NB4 (cell line): ENCODE measurements around the gene CYP2A13.
"Not testable (repeated sequence)": the region's sequence is repeated elsewhere in the genome, so short reads cannot be mapped to it uniquely, and the experiment has no call there.

Experiments
- DNase-seq: peaks from one replicate; pipeline ENCODE4 v3.0.0; 2010; ENCODE audit warnings: low read depth
- H3K4me3 ChIP-seq: one replicate; pipeline ENCODE4 v1.5.1; 2011; ENCODE audit warnings: mild to moderate bottlenecking, low read depth, low read length, moderate library complexity
- MYC ChIP-seq: IDR thresholded peaks from 2 replicates; pipeline ENCODE4 v1.6.1; 2011; ENCODE audit warnings: low read depth, low read length
- POLR2A ChIP-seq: IDR thresholded peaks from 2 replicates; pipeline ENCODE4 v1.6.1; 2011; ENCODE audit warnings: mild to moderate bottlenecking; ENCODE audit not compliant: insufficient read length; ENCODE audit errors: extremely low read depth
- TF ChIP-seq, protein P1 (sequence below): IDR thresholded peaks from 2 replicates; pipeline ENCODE4 v1.6.1; 2011; ENCODE audit warnings: low read depth, low read length
- TF ChIP-seq, protein P2 (sequence below): IDR thresholded peaks from one replicate; pipeline ENCODE4 v1.5.1; 2012; ENCODE audit warnings: low read depth, low read length

Gene CYP2A13

DNA sequence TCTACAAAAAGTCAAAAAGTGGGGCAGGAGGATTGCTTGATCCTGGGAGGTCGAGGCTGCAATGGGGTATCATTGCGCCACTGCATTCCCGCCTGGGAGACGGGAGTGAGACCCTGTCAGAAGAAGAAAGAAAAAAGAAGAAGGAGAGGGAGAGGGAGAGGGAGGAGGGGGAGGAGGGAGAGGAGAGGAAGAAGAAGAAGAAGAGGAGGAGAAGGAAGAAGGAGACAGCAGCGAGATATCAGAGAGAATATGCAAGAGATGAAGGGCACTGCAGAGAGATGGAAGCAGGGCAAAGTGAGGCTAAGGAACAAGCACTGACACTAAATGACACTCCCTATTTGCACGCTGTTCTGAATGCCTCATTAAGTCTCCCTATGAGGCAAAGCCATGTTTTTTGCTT is 40.4 kb downstream of the CYP2A13 start:
- TF ChIP-seq, protein P1, sequence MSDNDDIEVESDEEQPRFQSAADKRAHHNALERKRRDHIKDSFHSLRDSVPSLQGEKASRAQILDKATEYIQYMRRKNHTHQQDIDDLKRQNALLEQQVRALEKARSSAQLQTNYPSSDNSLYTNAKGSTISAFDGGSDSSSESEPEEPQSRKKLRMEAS = no peak
- TF ChIP-seq MYC (no peak), POLR2A (no peak)
- TF ChIP-seq, protein P2, sequence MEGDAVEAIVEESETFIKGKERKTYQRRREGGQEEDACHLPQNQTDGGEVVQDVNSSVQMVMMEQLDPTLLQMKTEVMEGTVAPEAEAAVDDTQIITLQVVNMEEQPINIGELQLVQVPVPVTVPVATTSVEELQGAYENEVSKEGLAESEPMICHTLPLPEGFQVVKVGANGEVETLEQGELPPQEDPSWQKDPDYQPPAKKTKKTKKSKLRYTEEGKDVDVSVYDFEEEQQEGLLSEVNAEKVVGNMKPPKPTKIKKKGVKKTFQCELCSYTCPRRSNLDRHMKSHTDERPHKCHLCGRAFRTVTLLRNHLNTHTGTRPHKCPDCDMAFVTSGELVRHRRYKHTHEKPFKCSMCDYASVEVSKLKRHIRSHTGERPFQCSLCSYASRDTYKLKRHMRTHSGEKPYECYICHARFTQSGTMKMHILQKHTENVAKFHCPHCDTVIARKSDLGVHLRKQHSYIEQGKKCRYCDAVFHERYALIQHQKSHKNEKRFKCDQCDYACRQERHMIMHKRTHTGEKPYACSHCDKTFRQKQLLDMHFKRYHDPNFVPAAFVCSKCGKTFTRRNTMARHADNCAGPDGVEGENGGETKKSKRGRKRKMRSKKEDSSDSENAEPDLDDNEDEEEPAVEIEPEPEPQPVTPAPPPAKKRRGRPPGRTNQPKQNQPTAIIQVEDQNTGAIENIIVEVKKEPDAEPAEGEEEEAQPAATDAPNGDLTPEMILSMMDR = no peak
- no peak overlapping the region for H3K4me3 ChIP-seq
- DNase-seq = no peak

DNA sequence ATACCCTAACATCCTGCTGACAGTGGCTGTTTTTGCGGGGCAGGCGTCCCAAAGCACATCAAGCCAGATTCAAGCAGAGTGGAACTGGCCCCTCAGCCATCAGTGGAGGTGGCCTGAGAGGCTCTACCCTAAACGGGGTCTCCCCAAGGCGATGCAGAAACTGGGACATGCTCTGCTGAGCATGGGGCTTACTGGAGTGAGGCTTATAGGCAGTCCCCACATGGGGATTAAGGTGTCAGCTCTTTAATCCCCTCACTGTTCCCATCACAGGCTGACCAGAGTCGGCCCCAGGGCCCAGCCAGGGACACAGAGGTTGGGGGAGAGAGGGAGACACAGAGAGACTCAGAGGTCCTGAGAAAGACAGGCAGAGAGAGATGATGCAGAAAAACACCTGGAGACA is 42.9 kb downstream of the CYP2A13 start:
- TF ChIP-seq, protein P1 = no peak
- no peak for TF ChIP-seq POLR2A
- TF ChIP-seq, protein P2 = no peak
- TF ChIP-seq MYC = no peak
- DNase-seq = no peak
- no peak overlapping the region for H3K4me3 ChIP-seq

DNA sequence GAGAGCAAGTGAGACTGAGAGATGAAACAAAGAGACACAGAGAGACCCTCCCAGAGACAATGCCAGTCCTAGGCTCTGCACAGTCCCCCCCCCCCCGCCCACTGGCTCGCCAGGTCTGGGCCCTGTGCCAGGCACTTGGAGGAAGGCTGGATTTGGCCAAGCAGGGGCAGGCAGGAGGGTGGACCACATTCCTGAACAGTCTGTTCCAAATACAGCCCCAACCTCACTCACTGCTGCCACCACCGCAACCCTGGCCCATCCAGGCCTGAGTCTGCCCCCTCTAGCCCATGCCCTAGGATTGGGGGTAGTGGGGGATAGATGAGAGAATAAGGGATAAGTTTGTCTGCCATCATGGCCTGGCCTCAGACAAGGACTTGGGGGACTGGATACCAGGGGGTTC is 45.0 kb downstream of the CYP2A13 start:
- TF ChIP-seq, protein P1 = no peak
- DNase-seq = no peak
- H3K4me3 ChIP-seq = no peak overlapping the region

DNA sequence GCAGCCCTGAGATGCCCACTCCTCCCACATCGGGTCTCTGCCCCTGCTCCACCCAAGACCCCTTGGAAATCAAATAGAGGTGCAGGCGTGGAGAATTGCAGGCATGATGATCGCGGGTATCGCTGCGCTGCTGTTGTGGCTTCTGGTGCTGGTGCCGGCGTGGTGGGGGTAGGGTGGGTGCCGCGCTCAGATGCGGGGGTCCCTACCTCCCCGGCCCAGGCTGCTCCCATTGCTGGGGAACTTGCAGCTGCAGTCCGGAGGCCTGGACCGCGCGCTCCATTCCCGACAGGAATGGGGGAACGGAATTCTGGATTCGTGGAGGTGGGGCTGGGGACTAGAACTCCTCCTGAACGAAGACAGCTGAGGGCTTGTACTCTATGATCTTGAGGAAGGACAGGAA is 46.4 kb downstream of the CYP2A13 start:
- TF ChIP-seq POLR2A (no peak), MYC (no peak)
- TF ChIP-seq, protein P2 = no peak
- TF ChIP-seq, protein P1 = no peak
- H3K4me3 ChIP-seq = no peak overlapping the region
- DNase-seq = no peak

DNA sequence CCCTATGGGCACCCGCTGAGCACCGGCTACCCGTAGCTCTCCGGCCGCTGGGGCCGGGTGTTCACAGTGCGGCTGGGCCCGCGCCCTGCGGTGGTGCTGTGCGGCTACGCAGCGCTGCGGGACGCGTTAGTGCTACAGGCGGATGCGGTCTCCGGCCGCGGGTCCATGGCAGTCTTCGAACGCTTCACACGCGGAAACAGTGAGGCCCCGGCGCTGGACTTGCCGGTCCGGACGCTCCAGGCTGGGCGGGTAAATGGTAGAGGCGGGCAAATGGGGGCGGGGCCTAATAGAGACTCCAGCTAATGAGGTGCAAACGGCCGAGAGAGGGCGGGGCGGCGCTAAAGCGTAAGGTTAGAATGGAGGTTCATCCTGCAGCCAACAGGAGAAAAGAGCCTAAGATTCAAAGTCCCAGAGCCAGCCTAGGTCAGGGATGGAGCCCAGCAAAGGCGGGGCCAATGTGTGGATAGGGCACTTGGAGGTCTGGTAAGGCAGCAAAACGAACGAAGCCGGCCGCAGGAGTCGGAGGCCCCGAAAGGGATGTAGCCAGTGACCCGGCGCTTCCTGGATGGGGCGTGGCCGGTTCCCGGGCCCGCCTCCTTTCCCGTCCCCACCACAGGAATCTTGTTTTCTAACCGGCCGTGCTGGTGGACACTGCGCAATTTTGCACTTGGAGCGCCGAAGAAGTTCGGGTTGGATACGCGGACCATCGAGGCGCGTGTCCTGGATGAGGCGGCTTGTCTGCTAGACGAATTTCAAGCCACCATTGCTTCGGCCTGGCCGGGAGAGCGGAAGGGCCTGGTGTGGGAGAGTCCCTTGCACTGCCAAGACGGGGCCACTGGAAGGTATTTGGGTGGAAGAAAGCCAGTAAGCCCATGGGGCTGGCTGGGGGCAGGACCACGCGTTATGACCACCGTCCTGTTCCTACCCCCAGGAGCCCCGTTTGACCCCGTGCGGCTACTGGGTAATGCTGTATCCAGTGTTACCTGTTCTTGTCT is 47.4 kb downstream of the CYP2A13 start:
- DNase-seq = peak; percentile 27
- not testable (repeated sequence) for H3K4me3 ChIP-seq

DNA sequence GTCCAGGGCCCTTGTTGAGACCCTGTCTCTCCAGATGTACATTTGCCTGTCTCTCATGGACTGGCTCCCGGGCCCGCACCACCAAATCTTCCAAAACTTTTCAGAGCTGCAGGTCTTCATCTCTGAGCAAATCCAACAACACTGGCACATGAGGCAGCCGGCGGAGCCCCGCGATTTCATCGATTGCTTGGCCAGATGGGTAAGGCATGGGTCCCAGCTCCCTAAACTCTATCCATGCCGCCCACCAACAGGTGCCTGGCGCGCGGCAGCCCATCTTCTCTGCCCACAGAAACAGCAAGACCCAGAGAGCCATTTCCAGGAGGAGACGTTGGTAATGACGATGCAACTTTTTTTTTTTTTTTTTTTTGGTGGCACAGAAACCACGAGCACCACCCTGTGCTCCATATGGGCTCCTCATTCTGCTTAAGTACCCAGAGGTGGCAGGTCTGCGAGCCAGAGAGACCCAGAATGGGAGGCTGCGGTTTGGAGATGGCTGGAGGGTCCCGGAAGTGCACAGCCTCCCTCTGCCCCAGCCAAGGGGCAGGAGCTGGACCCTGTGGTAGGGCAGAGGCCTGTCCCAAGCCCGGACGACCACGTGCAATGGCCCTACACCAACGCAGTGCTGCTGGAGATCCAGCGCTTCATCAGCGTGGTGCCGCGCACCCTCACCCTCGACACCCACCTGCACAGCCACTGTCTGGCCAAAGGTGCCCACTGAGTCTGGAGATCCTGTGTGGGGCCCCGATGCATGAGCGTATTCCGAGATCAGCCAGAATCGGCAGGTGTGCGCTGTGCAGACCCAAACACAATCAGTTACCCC is 48.6 kb downstream of the CYP2A13 start:
- H3K4me3 ChIP-seq = no peak overlapping the region
- no peak for DNase-seq

More for the DNA sequence above, 48.6 kb downstream of the CYP2A13 start:
- TF ChIP-seq MYC (no peak), POLR2A (no peak)
- TF ChIP-seq, protein P1 = no peak
- TF ChIP-seq, protein P2 = no peak
